Peyer's patch (tissue), 4 donors: ENCODE results near the gene PAX7.

ENCODE experiments used
- POLR2A ChIP-seq, 2 donors: fragments of 450-650 bp; IDR thresholded peaks; one replicate each; pipeline ENCODE4 v1.5.1; 2017; ENCODE audit warnings: antibody characterized with exemption in 2 of 2, mild to moderate bottlenecking in 2 of 2, moderate library complexity in 2 of 2
- TF ChIP-seq, protein P1 (sequence below), 6 experiments: fragments of 450-650 bp in 4 of 6; fragments of 200-600 bp in 2 of 6; sonication (generic) in 1 of 6; IDR thresholded peaks; one replicate each; pipeline ENCODE4 v1.5.1; 2017 to 2019; ENCODE audit warnings: antibody characterized with exemption in 6 of 6, mild to moderate bottlenecking in 3 of 6, moderate library complexity in 1 of 6

GRCh38 chr1:18657506-18658201 lies 27.0 kb downstream of the PAX7 start:
- TF ChIP-seq, protein P1, sequence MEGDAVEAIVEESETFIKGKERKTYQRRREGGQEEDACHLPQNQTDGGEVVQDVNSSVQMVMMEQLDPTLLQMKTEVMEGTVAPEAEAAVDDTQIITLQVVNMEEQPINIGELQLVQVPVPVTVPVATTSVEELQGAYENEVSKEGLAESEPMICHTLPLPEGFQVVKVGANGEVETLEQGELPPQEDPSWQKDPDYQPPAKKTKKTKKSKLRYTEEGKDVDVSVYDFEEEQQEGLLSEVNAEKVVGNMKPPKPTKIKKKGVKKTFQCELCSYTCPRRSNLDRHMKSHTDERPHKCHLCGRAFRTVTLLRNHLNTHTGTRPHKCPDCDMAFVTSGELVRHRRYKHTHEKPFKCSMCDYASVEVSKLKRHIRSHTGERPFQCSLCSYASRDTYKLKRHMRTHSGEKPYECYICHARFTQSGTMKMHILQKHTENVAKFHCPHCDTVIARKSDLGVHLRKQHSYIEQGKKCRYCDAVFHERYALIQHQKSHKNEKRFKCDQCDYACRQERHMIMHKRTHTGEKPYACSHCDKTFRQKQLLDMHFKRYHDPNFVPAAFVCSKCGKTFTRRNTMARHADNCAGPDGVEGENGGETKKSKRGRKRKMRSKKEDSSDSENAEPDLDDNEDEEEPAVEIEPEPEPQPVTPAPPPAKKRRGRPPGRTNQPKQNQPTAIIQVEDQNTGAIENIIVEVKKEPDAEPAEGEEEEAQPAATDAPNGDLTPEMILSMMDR (IDR thresholded peaks at IDR 0.05), result no peak
- TF ChIP-seq POLR2A (IDR thresholded peaks at IDR 0.05), result no peak
